ENCODE results near the gene APOD.
"Not testable (repeated sequence)": the region's sequence is repeated elsewhere in the genome, so short reads cannot be mapped to it uniquely, and the experiment has no call there.

APOD gene

GRCh38 chr3:195583831-195584542, at the start of gene APOD:
APOD (minus strand) TSS chr3:195583940; CDS start chr3:195579461, 4,479 bp downstream.
- no peak for DNase-seq

DNA sequence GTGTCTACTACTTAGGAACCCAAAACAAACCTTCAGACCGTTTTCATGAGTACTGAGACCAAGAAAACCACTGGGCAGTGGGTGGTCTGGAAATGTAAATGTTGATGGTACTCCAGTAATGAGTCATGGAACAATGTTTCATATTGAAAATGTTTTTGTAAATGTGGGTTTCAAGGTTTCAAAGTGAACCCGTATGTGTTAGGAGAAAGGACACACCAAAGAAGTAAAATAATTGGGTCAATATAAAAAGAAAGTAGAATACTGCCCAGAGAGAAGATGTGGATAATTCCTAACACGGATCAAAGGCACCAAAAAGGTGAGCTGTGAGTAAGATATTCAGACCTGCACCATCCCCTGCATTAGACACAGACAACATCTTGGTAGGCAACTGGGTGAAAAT, 49.6 kb upstream of the APOD start:
- DNase-seq = not testable (repeated sequence)

- not testable (repeated sequence) for DNase-seq
Measured at GRCh38 chr3:195632501-195633185, 48.9 kb upstream of the APOD start.

GRCh38 chr3:195632046-195632445, 48.3 kb upstream of the APOD start:
- DNase-seq = not testable (repeated sequence)

DNA sequence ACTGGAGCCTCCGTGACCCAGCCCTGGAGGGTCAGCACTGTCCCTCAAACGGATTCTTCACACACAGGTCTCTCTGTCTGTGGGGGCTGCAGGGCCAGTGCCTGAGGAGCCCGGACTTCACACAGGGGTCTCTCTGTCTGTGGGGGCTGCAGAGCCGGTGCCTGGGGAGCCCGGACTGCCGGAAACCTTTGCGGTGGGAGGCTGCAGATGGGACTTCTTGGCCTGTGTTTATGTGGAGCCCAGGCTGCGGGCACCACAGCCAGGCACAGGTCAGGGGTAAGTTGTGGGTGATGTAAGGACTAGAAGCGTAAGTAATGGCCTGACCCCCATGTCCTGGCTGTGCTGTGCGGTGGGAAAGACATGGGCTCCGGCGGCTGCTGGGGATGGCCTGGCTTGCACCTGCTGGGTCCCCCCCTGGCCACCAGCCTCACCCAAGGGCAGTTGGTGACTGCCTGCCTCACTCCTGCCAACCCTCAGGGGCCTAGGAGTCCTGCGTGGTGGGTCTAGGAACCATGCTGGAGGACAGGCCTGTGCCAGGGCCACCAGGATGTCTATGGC, 47.3 kb upstream of the APOD start:
- DNase-seq = not testable (repeated sequence)

GRCh38 chr3:195630086-195630917, 46.6 kb upstream of the APOD start:
- not testable (repeated sequence) for DNase-seq

- not testable (repeated sequence) for DNase-seq
Measured at GRCh38 chr3:195629682-195630081, 45.9 kb upstream of the APOD start.

DNA sequence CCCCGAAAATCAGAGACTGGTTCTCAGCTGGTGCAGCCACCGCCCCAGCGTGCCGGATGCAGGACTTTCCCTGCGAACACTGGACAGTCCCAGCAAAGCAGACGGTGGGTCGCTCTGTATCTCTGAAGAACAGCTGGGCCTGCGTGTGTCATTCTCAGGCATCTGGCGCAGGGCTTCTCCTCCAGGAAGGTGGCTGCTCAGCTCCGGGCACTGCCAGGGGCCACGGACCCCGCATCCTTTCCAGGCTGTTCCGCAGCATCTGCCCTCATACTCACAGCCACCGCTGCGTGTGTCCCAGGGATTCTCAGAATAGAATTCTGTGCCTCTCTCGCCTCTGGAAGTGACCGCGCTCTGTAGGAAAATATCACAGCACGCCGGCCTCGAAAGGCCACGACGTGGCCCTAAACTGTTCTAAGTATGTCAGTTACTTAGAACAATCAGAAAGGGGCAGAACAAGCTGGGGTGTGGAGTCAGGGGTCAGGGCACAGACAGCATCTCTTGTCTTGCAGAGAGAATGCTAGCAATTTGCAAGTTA, 44.7 kb upstream of the APOD start:
- DNase-seq = not testable (repeated sequence)

DNA sequence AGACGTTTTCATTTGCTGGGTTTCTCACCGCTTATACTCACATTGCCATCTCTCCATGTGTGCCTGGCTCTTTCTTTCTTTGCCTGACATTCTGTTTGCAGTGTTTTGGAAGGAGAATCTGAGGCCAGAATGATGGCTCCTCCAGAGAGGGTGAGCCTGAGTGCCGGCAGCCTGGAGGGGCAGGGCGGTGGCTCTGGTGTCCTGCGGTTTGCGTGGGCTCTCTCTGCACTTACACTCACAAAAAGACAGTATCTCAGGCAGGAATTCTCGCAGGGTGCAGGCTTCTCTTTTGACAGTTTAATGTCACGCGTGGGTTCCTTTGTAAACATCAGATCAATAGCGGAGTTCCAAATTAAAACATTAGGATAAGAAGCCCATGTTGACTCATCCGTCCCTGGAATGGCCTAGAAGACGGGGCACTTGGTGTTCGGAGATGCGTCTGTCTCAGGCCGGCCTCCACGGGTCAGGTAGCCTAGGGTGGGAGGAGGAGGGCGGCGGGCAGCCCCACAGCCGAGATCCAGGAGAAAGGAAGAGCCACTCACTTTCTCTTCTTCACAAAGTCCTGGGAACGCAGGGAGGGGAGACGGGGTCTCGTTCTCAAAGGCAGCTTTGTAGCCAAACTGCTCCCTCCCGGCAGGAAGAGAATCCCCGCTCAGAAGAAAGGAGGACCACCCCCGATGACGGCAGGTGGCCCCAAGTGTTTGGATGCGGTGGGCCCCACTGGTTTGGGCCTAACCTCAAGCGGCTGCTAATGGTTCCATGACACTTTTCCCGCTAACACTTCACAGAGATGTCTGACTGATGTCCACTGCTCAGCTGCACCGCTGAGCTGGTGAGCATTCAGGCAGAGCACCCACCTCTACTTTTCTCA, 44.0 kb upstream of the APOD start:
- not testable (repeated sequence) for DNase-seq

DNA sequence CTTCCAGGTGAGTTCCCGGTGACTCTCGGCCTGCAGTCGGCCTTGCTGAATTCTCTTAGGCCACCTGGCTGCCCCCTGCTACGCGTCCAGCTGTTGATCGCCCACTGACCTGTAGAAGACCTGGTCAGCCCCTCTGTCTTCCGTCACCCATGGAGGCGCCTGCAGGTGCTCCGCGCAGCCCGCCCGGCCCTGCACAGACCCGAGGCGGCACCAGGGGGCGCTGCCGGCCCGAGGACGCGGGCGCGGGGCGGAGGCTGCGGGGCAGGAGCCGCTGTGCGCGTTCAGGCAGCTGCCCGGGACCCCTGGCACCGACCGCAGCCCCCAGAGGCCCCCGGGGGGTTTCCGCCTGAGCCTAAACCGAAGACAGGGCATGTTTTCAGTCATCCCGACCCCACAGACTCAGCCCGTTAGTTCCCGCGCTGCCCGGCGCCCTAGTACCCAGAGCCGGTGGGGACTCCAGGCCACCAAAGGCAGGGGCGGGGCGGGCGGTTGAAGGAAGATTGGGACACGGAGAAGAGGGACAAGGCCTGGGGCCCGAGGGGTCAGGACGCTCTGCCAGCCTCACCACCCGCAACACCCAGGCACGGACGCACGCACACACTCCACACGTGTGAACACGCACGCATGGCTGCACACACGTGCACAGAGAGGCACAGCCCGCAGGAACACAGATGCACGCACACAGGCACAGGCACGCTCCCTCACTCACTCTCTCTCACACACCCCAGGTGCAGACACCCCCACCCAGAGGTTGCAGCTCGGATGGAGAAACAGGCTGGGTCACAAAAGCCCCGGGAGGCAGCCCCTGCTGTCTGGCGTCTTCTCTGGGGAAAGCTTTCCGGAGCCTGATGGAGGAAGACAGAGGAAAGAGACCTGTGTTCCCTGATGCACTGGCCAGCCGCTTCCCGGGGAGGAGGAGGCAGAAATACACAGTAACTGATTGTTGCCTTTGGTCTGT, 41.1 kb upstream of the APOD start:
- not testable (repeated sequence) for DNase-seq

DNA sequence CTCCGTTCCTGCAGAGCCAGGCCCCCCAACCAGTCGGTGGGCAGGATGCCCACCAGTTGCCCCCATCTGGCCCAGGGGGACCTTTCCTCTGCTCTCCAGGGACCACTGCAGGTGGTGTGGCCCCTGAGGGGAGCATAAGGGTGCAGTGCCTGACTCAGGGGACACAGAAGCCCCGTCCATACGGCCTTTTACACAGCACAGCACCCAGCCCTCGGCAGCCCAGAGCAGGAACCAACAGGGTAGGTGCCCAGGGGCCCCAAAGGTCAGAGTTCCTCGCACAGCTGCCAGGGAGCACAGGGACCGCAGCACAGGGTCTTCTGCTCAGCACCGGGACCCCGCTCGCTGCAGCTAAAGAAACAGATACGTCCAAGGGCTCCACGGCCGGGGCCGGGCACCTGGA, 40.4 kb upstream of the APOD start:
- DNase-seq = not testable (repeated sequence)

DNA sequence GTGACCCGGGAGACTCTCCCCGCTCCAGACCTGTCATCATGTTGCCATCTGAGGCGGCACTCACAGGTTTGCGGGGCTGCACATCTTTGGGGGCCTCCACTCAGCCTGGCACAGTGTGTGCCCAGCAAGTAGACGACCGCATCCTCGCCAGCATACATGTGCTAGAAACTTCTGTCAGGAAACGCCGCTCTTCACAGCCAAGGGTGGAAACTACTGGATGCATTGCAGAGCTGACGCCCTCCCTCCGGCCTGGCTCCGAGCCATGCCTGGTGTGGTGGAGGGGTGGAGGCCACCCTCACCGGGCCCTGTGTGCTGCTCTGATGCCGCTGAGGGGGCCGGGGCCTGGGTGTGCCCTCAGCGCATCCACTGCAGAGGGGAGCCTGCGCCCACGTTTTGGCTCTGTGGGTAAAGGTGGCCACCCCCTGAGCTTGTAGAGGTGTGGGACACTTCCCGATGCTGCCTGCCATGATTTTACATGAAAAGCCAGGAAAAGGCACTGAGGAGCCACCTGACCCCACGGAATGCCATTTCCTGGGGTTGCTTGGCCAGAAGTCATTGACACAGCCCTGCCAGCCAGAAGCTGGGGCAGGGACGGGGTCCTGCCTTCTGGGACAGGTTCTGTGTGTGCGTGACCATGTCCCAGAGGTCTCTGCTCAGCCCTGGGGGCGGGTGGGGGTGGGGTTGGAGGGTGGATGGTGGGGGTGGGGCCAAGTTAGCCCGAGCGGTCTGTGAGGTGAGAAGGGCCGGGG, 39.7 kb upstream of the APOD start:
- not testable (repeated sequence) for DNase-seq

DNA sequence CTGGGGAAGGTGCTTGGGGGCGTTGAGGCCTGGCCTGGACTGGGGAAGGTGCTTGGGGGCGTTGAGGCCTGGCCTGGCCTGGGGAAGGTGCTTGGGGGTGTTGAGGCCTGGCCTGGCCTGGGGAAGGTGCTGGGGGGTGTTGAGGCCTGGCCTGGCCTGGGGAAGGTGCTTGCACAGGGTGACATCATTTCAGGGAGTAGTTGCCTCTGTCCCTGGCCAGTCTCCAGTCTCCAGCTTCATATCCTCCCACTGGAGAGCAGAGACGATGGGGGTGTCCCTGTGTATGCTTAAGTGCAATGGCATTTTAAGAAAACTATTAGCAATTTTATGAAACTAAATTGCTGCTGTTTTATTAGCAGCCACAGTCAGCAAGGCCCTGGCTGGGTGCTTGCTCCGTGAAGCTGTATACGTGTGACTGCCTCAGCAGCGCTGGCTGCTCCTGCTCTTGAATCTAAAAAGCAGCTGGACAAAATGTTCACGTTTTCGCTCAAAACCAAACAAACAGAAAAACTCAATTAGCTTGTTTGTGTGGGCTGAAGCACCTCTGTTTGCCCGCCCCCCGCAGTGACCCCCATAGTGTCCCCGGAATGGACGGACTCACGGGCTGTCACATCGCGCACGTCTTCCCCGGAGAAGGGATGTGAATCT, 38.9 kb upstream of the APOD start:
- DNase-seq = not testable (repeated sequence)

- not testable (repeated sequence) for DNase-seq
Measured at GRCh38 chr3:195622012-195622411, 38.3 kb upstream of the APOD start.

DNA sequence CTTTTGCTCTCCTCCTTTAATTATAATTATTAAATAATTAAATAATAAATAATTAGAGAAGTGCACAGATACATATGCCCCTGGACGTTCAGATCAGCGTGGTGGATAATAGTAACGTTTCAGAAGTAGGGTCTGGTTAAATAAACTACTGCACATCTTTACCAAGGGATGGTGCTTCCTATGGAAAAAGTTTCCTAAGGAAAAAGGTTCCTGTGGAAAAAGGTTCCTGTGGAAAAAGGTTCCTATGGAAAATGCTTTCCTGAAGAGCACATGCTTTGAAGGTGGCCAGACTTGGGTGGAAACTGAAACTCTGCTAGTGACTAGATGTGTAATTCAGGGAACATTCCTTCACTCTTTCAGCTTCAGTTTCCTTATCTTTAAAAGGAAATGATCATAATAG, 37.4 kb upstream of the APOD start:
- not testable (repeated sequence) for DNase-seq

- not testable (repeated sequence) for DNase-seq
Measured at GRCh38 chr3:195620476-195620875, 36.7 kb upstream of the APOD start.

GRCh38 chr3:195619591-195620369, 36.0 kb upstream of the APOD start:
- not testable (repeated sequence) for DNase-seq
